22Rv1 (cell line): ENCODE data around the gene LAMA3.

Experiments used
- ZFX ChIP-seq: fragments of 450-650 bp; IDR thresholded peaks from 2 replicates; pipeline ENCODE4 v1.6.1; 2017; ENCODE audit warnings: antibody characterized with exemption, borderline replicate concordance
- TF ChIP-seq, protein P1 (sequence below): fragments of 450-650 bp; IDR thresholded peaks from 2 replicates; pipeline ENCODE4 v1.5.1; 2017; ENCODE audit warnings: mild to moderate bottlenecking

GRCh38 chr18:23861805-23862470 is 172.7 kb downstream of the LAMA3 start:
- TF ChIP-seq, protein P1, sequence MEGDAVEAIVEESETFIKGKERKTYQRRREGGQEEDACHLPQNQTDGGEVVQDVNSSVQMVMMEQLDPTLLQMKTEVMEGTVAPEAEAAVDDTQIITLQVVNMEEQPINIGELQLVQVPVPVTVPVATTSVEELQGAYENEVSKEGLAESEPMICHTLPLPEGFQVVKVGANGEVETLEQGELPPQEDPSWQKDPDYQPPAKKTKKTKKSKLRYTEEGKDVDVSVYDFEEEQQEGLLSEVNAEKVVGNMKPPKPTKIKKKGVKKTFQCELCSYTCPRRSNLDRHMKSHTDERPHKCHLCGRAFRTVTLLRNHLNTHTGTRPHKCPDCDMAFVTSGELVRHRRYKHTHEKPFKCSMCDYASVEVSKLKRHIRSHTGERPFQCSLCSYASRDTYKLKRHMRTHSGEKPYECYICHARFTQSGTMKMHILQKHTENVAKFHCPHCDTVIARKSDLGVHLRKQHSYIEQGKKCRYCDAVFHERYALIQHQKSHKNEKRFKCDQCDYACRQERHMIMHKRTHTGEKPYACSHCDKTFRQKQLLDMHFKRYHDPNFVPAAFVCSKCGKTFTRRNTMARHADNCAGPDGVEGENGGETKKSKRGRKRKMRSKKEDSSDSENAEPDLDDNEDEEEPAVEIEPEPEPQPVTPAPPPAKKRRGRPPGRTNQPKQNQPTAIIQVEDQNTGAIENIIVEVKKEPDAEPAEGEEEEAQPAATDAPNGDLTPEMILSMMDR: no peak
- TF ChIP-seq ZFX: no peak
